GM19351 (cell line): ENCODE data around the gene CFAP20DC.
"Not testable (repeated sequence)": the region's sequence is repeated elsewhere in the genome, so short reads cannot be mapped to it uniquely, and the experiment has no call there.

ENCODE experiments used
- ATAC-seq: cut with Tn5 transposase; IDR thresholded peaks from one replicate; pipeline ENCODE4 v1.9.1; 2021; ENCODE audit warnings: mild to moderate bottlenecking, moderate library complexity; ENCODE audit not compliant: unreplicated experiment

The CFAP20DC gene

GRCh38 chr3:58806551-58807244 lies 243.1 kb downstream of the CFAP20DC start:
- not testable (repeated sequence) for ATAC-seq

DNA sequence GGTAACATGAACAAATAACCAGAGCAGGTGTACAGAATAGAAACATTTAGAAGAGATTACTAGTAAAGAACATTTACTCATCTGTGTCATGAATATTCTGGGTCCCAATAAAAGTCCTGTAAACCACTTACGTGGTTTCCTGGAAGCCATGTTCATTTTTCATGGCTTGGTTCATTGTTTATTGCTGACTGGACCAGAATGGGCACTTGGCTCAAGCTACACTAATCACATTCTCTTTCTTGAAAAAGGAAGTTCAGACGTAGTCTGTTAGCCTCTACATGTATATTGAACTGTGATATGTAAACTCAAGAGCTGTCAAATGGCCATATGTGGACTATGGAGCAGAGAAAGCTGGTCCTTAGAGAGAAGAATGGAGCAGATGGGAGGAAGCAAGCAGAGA lies 244.9 kb downstream of the CFAP20DC start:
- ATAC-seq: no peak

GRCh38 chr3:58801541-58801940 lies 248.3 kb downstream of the CFAP20DC start:
- ATAC-seq: no peak

GRCh38 chr3:58800940-58801339 lies 248.9 kb downstream of the CFAP20DC start:
- no peak for ATAC-seq

GRCh38 chr3:58800032-58800431 lies 249.8 kb downstream of the CFAP20DC start:
- no peak for ATAC-seq

DNA sequence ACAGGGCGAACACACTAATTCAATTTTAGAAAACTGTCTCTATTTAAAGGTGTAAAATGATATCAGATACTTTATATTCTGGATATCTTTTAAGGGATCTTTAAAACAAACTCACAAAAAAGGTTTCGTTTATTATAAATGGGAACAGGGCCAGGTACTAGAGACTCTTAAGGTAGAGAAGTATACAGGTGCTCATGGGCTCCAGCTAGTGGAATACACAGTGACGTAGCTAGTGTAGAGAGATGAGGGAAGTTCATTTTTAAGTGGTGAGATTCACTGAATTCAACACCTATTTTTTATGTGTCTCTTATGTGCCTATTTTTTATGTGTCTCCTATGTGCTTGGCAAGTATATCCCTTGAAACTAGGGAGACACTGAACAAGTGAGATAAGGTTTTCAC lies 250.6 kb downstream of the CFAP20DC start:
- no peak for ATAC-seq

GRCh38 chr3:58798312-58798711 lies 251.5 kb downstream of the CFAP20DC start:
- ATAC-seq: peak; percentile 86

GRCh38 chr3:58794750-58795149 lies 255.1 kb downstream of the CFAP20DC start:
- ATAC-seq: no peak

- ATAC-seq: no peak
These were observed 255.9 kb downstream of the CFAP20DC start for GRCh38 chr3:58793938-58794337.

GRCh38 chr3:58792921-58793451 lies 256.8 kb downstream of the CFAP20DC start:
- ATAC-seq: no peak

- ATAC-seq: no peak
These were observed 260.4 kb downstream of the CFAP20DC start for GRCh38 chr3:58789385-58789784.

DNA sequence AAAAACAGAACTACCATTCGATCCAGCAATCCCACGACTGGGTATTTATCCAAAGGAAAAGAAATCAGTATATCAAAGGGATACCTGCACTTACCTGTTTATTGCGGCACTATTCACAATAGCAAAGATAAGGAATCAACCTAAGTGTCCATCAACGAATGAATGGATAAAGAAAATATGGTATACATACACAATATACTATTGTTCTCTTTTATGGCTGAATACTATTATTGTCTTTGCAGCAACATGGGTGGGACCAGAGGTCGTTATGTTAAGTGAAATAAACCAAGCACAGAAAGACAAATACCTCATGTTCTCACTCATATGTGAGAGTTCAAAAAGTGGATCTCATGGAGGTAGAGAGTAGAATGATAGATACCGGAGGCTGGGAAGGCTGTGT lies 264.9 kb downstream of the CFAP20DC start:
- ATAC-seq: no peak

- no peak for ATAC-seq
These were observed 265.4 kb downstream of the CFAP20DC start for GRCh38 chr3:58784425-58784824.

DNA sequence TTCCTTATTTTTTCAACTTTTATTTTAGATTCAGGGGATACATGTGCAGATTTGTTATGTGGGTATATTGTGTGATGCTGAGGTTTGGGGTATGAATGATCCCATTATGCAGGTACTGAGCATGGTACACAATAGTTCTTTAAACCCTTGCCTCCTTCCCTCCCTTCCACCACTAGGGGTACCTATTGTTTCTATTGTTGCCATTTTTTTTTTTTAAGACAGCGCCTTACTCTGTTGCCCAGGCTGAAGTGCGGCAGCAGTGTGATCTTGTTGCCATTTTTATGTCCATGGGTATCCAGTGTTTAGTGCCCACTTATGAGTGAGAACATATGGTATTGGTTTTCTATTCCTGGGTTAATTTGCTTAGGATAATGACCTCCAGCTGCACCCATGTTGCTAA lies 266.0 kb downstream of the CFAP20DC start:
- no peak for ATAC-seq

DNA sequence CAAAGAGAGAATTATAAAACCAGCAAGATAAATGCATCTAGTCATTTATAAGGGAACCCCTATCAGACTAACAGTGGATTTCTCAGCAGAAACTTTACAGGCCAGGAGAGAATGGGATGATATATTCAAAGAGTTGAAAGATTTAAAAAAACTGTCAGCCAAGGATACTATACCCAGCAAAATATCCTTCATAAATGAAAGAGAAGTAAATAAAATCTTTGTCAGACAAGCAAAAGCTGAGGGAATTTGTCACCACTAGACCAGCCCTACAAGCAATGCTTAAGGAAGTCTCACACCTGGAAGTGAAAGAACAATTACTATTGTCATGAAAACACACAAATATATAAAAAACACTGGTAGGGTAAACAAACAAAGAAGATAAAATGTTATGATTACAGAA lies 269.9 kb downstream of the CFAP20DC start:
- ATAC-seq: no peak

DNA sequence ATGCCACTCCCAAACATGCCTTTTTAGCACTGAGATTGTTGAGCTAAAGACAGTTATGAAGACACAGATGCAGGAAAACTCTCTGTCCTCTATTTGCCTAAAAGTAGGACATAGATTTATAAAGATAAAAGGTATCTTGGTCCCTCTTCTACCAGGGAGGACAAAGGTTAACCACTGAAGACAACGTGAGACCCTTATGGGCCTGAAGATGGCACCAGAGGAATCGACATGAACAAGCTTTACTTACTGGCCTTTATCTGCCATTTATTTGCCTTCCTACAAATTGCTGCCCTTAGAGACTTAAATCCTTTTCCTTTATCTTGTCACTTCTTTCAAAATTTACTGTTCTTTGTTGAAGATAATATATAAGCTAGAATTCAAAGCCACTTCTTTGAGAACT lies 273.6 kb downstream of the CFAP20DC start:
- ATAC-seq: no peak

GRCh38 chr3:58772462-58772861 lies 277.4 kb downstream of the CFAP20DC start:
- ATAC-seq: no peak

GRCh38 chr3:58769065-58769464 lies 280.8 kb downstream of the CFAP20DC start:
- no peak for ATAC-seq

GRCh38 chr3:58766587-58767282 lies 283.1 kb downstream of the CFAP20DC start:
- ATAC-seq: no peak

GRCh38 chr3:58755150-58755549 lies 294.7 kb downstream of the CFAP20DC start:
- no peak for ATAC-seq

GRCh38 chr3:58754074-58754473 lies 295.8 kb downstream of the CFAP20DC start:
- peak; percentile 71 for ATAC-seq

DNA sequence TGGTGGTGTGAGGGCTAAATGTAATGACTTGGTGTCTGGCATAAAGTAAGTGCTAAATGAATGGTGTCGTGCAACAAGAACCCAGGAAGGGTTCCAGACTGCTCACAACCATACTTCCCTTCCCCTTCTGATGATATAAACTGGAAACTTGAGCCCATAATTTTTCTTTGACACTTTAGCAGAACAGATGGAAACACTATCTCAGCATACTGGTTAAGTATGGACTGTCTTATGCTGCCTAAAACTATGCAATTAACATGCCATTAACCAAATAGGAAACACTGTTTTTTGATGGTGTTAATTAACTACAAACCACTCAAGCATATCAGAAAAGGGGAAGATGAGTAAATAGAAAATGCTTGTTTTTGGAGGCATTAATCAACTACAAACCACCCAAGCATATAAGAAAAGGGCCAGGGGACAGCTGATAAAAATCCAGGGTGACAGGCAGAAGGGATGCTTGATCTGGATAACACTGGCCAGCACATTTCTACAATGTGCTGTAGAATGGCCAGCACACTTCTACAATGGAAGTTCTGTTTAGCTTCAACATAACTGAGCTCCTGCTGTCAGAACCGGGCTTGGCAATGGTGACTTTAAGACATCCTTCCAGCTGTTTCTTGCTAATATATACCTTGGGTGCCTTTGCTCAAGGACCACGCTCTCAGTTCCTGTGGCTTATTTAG lies 297.8 kb downstream of the CFAP20DC start:
- ATAC-seq: no peak
